ENCODE results near the gene TMIGD1.

TMIGD1 gene

DNA sequence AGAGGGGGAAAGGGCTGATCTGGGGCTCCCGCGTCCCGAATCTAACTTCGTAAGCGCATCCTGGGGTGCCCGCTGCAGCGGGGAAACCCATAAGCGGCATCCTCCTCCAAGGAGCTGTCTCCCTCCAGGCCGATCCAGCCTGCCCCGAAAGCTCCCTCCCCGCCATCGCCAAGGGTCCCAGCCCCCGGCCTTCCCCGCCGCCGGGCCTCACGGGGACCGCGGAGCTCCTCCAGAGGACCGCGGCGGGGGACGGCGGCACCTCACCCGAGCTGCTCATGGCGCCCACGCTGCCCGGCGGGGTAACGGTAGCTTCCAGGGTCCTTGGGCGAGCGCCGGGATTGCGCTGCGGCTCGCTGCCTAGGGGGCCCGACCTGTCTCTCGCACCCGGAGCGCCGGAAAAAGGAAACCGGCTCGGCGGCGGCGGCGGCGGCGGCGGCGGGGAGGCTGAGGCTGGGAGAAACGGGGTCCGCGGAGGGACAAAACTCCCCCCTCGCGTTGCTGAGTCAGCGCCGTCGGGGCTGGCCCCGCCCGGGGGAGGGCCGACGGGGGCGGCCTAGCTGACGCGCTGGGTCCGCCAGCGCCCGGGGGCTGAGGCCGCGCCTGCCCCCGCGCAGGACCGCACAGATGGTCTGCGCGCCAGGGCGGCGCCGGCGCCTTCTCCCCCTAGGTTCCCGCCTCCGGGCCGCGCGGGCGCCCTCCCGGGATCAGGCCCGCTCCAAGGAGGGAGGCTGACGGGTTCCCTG is 42.1 kb downstream of the TMIGD1 start, which contains the start of gene BLMH (continued):
- TF ChIP-seq, protein P1, sequence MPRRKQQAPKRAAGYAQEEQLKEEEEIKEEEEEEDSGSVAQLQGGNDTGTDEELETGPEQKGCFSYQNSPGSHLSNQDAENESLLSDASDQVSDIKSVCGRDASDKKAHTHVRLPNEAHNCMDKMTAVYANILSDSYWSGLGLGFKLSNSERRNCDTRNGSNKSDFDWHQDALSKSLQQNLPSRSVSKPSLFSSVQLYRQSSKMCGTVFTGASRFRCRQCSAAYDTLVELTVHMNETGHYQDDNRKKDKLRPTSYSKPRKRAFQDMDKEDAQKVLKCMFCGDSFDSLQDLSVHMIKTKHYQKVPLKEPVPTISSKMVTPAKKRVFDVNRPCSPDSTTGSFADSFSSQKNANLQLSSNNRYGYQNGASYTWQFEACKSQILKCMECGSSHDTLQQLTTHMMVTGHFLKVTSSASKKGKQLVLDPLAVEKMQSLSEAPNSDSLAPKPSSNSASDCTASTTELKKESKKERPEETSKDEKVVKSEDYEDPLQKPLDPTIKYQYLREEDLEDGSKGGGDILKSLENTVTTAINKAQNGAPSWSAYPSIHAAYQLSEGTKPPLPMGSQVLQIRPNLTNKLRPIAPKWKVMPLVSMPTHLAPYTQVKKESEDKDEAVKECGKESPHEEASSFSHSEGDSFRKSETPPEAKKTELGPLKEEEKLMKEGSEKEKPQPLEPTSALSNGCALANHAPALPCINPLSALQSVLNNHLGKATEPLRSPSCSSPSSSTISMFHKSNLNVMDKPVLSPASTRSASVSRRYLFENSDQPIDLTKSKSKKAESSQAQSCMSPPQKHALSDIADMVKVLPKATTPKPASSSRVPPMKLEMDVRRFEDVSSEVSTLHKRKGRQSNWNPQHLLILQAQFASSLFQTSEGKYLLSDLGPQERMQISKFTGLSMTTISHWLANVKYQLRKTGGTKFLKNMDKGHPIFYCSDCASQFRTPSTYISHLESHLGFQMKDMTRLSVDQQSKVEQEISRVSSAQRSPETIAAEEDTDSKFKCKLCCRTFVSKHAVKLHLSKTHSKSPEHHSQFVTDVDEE (CRISPR knock-in tag; IDR thresholded peaks at IDR 0.05) = no peak
- TF ChIP-seq GLIS3 (CRISPR knock-in tag; IDR thresholded peaks at IDR 0.05) = no peak
- TF ChIP-seq OSR1 (CRISPR knock-in tag; IDR thresholded peaks at IDR 0.05) = no peak
- no peak for TF ChIP-seq SNAI2 (CRISPR knock-in tag; IDR thresholded peaks at IDR 0.05)
- no peak for TF ChIP-seq ARNTL (CRISPR knock-in tag; IDR thresholded peaks at IDR 0.05; ENCODE audit: borderline replicate concordance, low read depth)
- no peak for TF ChIP-seq RARB (CRISPR knock-in tag; IDR thresholded peaks at IDR 0.05)

DNA sequence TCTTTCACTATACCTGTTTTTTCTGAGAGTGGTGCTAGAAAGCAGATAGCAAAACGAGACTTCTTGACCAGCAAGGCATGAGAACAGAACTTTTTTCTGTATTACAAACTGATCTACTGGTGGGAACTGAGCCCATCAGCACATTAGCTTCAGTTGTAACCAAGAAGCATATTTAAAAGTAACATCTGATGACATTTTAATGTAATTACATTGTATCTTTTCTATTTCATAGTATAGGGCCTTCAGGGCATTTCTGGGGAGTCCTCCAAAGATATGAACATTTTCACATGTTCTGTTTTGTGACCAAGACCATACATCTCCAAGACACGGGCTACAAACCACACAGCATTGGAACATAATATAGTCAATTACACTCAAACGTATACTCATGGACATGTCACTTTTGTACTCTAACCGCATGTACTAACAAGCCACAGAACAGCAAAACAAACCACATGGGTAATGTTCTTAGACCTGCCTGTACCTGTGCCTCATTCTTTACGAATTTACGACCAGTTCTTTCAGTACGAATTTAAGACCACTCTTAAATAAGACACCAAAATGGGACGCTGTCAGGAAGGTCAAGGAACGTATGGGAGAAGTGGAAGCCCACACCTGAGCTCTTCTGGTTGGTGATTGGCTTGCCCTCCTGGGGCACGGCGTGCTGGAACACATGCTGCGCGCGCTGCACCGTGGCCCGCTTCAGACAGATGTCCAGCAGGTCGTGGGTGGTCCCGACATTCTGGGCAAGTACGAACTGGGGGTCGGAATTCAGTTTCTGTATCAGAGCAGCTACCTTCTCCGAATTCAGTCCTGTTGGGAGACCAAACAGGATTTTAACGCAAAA is 42.9 kb downstream of the TMIGD1 start:
- TF ChIP-seq ISL1 (CRISPR knock-in tag; IDR thresholded peaks at IDR 0.05) (peak; percentile 50; the same call in 1 of the 2 replicates), ZNF565 (CRISPR knock-in tag; conservative IDR thresholded peaks at IDR 0.05; ENCODE audit: low read depth) (no peak)
- ATAC-seq = peak; percentile 82

DNA sequence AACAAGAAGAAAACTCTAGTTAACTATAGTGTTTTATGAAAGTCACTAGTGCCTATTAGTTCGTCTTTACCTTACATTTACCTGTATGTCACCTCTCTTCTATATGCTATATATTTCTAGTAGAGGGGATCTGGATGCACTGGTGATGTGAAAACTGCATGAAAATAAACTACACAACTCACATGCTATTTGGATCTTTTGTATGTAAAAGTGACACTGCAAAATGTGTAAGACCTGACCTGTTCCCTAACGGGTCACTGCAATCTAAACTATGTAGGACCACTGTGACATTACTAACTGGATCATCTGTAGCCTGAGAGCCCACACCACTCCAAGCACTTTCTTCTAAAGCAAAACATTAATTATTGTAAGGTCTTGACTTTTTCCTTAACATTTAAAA is 43.8 kb downstream of the TMIGD1 start:
- TF ChIP-seq ZNF70 (CRISPR knock-in tag; IDR thresholded peaks at IDR 0.05) (no peak), ZFP3 (CRISPR knock-in tag; IDR thresholded peaks at IDR 0.05) (no peak), ZC3H10 (CRISPR knock-in tag; IDR thresholded peaks at IDR 0.05) (no peak), TCF4 (CRISPR knock-in tag; IDR thresholded peaks at IDR 0.05; ENCODE audit: borderline replicate concordance) (no peak), PPARA (CRISPR knock-in tag; IDR thresholded peaks at IDR 0.05; ENCODE audit: borderline replicate concordance) (no peak), CSDC2 (CRISPR knock-in tag; IDR thresholded peaks at IDR 0.05) (no peak), RARB (CRISPR knock-in tag; IDR thresholded peaks at IDR 0.05) (no peak), ESRRG (CRISPR knock-in tag; IDR thresholded peaks at IDR 0.05) (no peak), BACH2 (CRISPR knock-in tag; IDR thresholded peaks at IDR 0.05; ENCODE audit: borderline replicate concordance) (no peak), ZNF8 (CRISPR knock-in tag; IDR thresholded peaks at IDR 0.05) (no peak), TOX (CRISPR knock-in tag; IDR thresholded peaks at IDR 0.05; ENCODE audit: borderline replicate concordance) (no peak)
- TF ChIP-seq, protein P2, sequence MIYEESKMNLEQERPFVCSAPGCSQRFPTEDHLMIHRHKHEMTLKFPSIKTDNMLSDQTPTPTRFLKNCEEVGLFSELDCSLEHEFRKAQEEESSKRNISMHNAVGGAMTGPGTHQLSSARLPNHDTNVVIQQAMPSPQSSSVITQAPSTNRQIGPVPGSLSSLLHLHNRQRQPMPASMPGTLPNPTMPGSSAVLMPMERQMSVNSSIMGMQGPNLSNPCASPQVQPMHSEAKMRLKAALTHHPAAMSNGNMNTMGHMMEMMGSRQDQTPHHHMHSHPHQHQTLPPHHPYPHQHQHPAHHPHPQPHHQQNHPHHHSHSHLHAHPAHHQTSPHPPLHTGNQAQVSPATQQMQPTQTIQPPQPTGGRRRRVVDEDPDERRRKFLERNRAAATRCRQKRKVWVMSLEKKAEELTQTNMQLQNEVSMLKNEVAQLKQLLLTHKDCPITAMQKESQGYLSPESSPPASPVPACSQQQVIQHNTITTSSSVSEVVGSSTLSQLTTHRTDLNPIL (CRISPR knock-in tag; IDR thresholded peaks at IDR 0.05; ENCODE audit: low read depth) = no peak
- TF ChIP-seq, protein P3, sequence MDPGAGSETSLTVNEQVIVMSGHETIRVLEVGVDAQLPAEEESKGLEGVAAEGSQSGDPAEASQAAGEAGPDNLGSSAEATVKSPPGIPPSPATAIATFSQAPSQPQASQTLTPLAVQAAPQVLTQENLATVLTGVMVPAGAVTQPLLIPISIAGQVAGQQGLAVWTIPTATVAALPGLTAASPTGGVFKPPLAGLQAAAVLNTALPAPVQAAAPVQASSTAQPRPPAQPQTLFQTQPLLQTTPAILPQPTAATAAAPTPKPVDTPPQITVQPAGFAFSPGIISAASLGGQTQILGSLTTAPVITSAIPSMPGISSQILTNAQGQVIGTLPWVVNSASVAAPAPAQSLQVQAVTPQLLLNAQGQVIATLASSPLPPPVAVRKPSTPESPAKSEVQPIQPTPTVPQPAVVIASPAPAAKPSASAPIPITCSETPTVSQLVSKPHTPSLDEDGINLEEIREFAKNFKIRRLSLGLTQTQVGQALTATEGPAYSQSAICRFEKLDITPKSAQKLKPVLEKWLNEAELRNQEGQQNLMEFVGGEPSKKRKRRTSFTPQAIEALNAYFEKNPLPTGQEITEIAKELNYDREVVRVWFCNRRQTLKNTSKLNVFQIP (CRISPR knock-in tag; IDR thresholded peaks at IDR 0.05; ENCODE audit: borderline replicate concordance, low read depth) = no peak

DNA sequence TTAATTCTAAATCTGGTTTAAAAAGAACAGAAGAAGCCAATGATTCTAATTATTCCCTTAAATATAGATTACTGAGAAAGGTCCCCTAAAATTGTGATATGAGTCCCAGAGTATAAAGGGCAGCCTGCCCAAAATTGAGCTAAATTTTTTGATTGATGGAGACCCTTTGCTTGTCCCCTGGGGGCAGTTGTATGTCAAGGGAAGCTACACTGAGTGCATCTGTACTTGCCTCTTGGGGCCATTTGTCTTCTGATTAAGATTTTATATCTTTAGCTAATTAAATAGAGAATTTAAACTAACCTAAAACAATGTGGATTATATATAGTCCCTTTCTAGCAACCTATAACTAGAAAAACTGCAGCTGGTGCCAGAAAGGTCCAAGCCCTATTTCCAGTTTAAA is 54.7 kb downstream of the TMIGD1 start:
- no peak for TF ChIP-seq RARB (CRISPR knock-in tag; IDR thresholded peaks at IDR 0.05)
- TF ChIP-seq ESRRG (CRISPR knock-in tag; IDR thresholded peaks at IDR 0.05) = no peak
- TF ChIP-seq PPARA (CRISPR knock-in tag; IDR thresholded peaks at IDR 0.05; ENCODE audit: borderline replicate concordance) = no peak
- TF ChIP-seq, protein P1 (CRISPR knock-in tag; IDR thresholded peaks at IDR 0.05) = no peak
- no peak for TF ChIP-seq TOX (CRISPR knock-in tag; IDR thresholded peaks at IDR 0.05; ENCODE audit: borderline replicate concordance)
- no peak for TF ChIP-seq ZNF8 (CRISPR knock-in tag; IDR thresholded peaks at IDR 0.05)
- no peak for TF ChIP-seq ARNTL (CRISPR knock-in tag; IDR thresholded peaks at IDR 0.05; ENCODE audit: borderline replicate concordance, low read depth)
- TF ChIP-seq TCF4 (CRISPR knock-in tag; IDR thresholded peaks at IDR 0.05; ENCODE audit: borderline replicate concordance) = no peak
- TF ChIP-seq ZFP30 (CRISPR knock-in tag; IDR thresholded peaks at IDR 0.05) = no peak
- no peak for TF ChIP-seq ZNF565 (CRISPR knock-in tag; conservative IDR thresholded peaks at IDR 0.05; ENCODE audit: low read depth)
- TF ChIP-seq, protein P2 (CRISPR knock-in tag; IDR thresholded peaks at IDR 0.05; ENCODE audit: low read depth) = no peak
- TF ChIP-seq, protein P4, sequence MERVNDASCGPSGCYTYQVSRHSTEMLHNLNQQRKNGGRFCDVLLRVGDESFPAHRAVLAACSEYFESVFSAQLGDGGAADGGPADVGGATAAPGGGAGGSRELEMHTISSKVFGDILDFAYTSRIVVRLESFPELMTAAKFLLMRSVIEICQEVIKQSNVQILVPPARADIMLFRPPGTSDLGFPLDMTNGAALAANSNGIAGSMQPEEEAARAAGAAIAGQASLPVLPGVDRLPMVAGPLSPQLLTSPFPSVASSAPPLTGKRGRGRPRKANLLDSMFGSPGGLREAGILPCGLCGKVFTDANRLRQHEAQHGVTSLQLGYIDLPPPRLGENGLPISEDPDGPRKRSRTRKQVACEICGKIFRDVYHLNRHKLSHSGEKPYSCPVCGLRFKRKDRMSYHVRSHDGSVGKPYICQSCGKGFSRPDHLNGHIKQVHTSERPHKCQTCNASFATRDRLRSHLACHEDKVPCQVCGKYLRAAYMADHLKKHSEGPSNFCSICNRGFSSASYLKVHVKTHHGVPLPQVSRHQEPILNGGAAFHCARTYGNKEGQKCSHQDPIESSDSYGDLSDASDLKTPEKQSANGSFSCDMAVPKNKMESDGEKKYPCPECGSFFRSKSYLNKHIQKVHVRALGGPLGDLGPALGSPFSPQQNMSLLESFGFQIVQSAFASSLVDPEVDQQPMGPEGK (CRISPR knock-in tag; IDR thresholded peaks at IDR 0.05; ENCODE audit: borderline replicate concordance) = no peak
- no peak for ATAC-seq

More for the DNA sequence above, 43.8 kb downstream of the TMIGD1 start:
- no peak for ATAC-seq
